Measurements from ENCODE around the gene FUCA1.
A peak's percentile ranks its signal among the peaks of the same experiment; 100 is the strongest.
"Not testable (repeated sequence)": the region's sequence is repeated elsewhere in the genome, so short reads cannot be mapped to it uniquely, and the experiment has no call there.

Gene FUCA1

DNA sequence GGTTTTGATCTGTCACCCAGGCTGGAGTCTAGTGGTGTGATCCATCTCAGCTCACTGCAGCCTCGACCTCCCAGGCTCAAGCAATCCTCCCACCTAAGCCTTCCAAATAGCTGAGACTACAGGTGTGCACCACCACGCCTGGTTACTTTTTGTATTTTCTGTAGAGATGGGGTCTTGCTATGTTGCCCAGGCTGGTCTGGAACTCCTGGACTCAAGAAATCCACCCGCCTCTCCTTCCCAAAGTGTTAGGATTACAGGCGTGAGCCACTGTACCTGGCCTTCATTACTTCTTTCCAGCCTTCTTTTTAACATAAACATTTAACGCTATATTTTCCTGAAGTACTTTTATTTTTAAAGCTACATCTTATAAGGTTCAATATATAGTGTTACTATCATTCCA lies 24.4 kb downstream of the FUCA1 start:
- Histone ChIP-seq H3K36me3 (ENCODE audit: control insufficient read depth, insufficient read depth, low read length) (peaks cover 16% of the 10 kb centered on the region), H3K4me3 (replicated peaks; ENCODE audit: low read depth, low read length) (no peak overlapping the region), H3K27me3 (replicated peaks; ENCODE audit: control insufficient read depth, insufficient read depth, low read length) (no peaks in the 10 kb centered on the region)
- no peak for TF ChIP-seq CTCF (IDR thresholded peaks at IDR 0.05; ENCODE audit: insufficient read depth, low read length, poor library complexity, severe bottlenecking)
- DNase-seq (ENCODE audit: extremely low read depth, insufficient read length): no peak

DNA sequence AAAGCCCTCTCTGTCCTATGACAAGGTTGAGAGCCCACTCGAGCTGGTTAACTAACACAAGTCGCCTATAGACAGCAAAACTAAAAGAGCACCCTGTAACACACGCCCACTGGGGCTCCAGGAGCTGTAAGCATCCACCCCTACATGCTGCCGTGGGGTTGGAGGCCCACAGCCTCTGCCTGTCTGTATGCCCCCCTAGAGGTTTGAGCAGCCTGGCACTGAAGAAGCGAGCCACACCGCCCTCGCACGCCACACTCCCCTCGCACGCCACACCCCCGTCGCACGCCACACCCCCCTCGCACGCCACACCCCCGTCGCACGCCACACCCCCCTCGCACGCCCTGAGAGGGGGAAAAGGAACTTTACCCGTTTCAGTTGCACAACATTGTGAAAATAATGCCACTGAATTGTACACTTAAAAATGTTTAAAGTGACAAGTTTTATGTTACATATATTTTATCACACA lies 29.7 kb downstream of the FUCA1 start:
- Histone ChIP-seq H3K36me3 (ENCODE audit: control insufficient read depth, insufficient read depth, low read length) (no peaks in the 10 kb centered on the region), H3K27me3 (replicated peaks; ENCODE audit: control insufficient read depth, insufficient read depth, low read length) (no peaks in the 10 kb centered on the region), H3K4me3 (replicated peaks; ENCODE audit: low read depth, low read length) (peak overlapping the region; percentile 36; the same call in 1 of the 2 replicates)
- DNase-seq (ENCODE audit: extremely low read depth, insufficient read length): peak; percentile 69
- TF ChIP-seq CTCF (IDR thresholded peaks at IDR 0.05; ENCODE audit: insufficient read depth, low read length, poor library complexity, severe bottlenecking): no peak

GRCh38 chr1:23837908-23838307 lies 30.2 kb downstream of the FUCA1 start:
- Histone ChIP-seq H3K27me3 (replicated peaks; ENCODE audit: control insufficient read depth, insufficient read depth, low read length) (no peaks in the 10 kb centered on the region), H3K4me3 (replicated peaks; ENCODE audit: low read depth, low read length) (peak overlapping the region; percentile 36; the same call in 1 of the 2 replicates), H3K36me3 (ENCODE audit: control insufficient read depth, insufficient read depth, low read length) (no peaks in the 10 kb centered on the region)
- DNase-seq (ENCODE audit: extremely low read depth, insufficient read length): peak; percentile 9
- TF ChIP-seq CTCF (IDR thresholded peaks at IDR 0.05; ENCODE audit: insufficient read depth, low read length, poor library complexity, severe bottlenecking): no peak

- Histone ChIP-seq H3K4me3 (replicated peaks; ENCODE audit: low read depth, low read length) (no peak overlapping the region), H3K36me3 (ENCODE audit: control insufficient read depth, insufficient read depth, low read length) (no peaks in the 10 kb centered on the region), H3K27me3 (replicated peaks; ENCODE audit: control insufficient read depth, insufficient read depth, low read length) (no peaks in the 10 kb centered on the region)
- no peak for DNase-seq (ENCODE audit: extremely low read depth, insufficient read length)
- no peak for TF ChIP-seq CTCF (IDR thresholded peaks at IDR 0.05; ENCODE audit: insufficient read depth, low read length, poor library complexity, severe bottlenecking)
Measured at GRCh38 chr1:23836037-23836436, 32.1 kb downstream of the FUCA1 start.

GRCh38 chr1:23834156-23834555 lies 33.9 kb downstream of the FUCA1 start:
- not testable (repeated sequence) for H3K36me3 ChIP-seq (ENCODE audit: control insufficient read depth, insufficient read depth, low read length); DNase-seq (ENCODE audit: extremely low read depth, insufficient read length); H3K4me3 ChIP-seq (replicated peaks; ENCODE audit: low read depth, low read length); H3K27me3 ChIP-seq (replicated peaks; ENCODE audit: control insufficient read depth, insufficient read depth, low read length)

- H3K27me3 ChIP-seq (replicated peaks; ENCODE audit: control insufficient read depth, insufficient read depth, low read length): no peaks in the 10 kb centered on the region
- H3K36me3 ChIP-seq (ENCODE audit: control insufficient read depth, insufficient read depth, low read length): no peaks in the 10 kb centered on the region
- H3K4me3 ChIP-seq (replicated peaks; ENCODE audit: low read depth, low read length): no peak overlapping the region
- TF ChIP-seq CTCF (IDR thresholded peaks at IDR 0.05; ENCODE audit: insufficient read depth, low read length, poor library complexity, severe bottlenecking): no peak
- DNase-seq (ENCODE audit: extremely low read depth, insufficient read length): no peak
Measured at GRCh38 chr1:23827717-23828116, 40.4 kb downstream of the FUCA1 start.

- H3K36me3 ChIP-seq (ENCODE audit: control insufficient read depth, insufficient read depth, low read length); DNase-seq (ENCODE audit: extremely low read depth, insufficient read length); H3K27me3 ChIP-seq (replicated peaks; ENCODE audit: control insufficient read depth, insufficient read depth, low read length); H3K4me3 ChIP-seq (replicated peaks; ENCODE audit: low read depth, low read length): not testable (repeated sequence)
Measured at GRCh38 chr1:23826590-23826989, 41.5 kb downstream of the FUCA1 start.
